ENCODE results near the gene TMEM168. TPM values are rescaled to one million over a fixed set of nuclear protein-coding genes. Genes with fewer than 3 reads are reported as not detected.
A peak's percentile ranks its signal among the peaks of the same experiment; 100 is the strongest.

The TMEM168 gene
- total and polyA plus RNA-seq, 4 donors = 7.8 to 58.2 (median 19.7) TPM

- TF ChIP-seq, protein P1, sequence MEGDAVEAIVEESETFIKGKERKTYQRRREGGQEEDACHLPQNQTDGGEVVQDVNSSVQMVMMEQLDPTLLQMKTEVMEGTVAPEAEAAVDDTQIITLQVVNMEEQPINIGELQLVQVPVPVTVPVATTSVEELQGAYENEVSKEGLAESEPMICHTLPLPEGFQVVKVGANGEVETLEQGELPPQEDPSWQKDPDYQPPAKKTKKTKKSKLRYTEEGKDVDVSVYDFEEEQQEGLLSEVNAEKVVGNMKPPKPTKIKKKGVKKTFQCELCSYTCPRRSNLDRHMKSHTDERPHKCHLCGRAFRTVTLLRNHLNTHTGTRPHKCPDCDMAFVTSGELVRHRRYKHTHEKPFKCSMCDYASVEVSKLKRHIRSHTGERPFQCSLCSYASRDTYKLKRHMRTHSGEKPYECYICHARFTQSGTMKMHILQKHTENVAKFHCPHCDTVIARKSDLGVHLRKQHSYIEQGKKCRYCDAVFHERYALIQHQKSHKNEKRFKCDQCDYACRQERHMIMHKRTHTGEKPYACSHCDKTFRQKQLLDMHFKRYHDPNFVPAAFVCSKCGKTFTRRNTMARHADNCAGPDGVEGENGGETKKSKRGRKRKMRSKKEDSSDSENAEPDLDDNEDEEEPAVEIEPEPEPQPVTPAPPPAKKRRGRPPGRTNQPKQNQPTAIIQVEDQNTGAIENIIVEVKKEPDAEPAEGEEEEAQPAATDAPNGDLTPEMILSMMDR (IDR thresholded peaks at IDR 0.05; ENCODE audit: control extremely low read depth, extremely low read depth) = no peak
- Histone ChIP-seq H3K27me3 (ENCODE audit: control insufficient read depth in 3 of 3, insufficient read depth in 3 of 3, low read length in 2 of 3) (no peaks in the 10 kb centered on the region), H3K27ac (ENCODE audit: low read depth in 1 of 2, low read length in 1 of 2) (no peak overlapping the region), H3K36me3 (ENCODE audit: control insufficient read depth in 4 of 4, insufficient read depth in 4 of 4, low read length in 4 of 4) (no peaks in the 10 kb centered on the region), H3K9ac (ENCODE audit: insufficient read depth in 1 of 2, low read length in 2 of 2) (no peak overlapping the region), H3K4me1 (ENCODE audit: control insufficient read depth in 5 of 5, insufficient read depth in 5 of 5, low read length in 5 of 5) (peaks cover 0 to 4% (median 2%) of the 10 kb centered on the region in 5 donors), H3K4me3 (no peak overlapping the region), H3K9me3 (ENCODE audit: control insufficient read depth in 4 of 4, insufficient read depth in 3 of 4, low read length in 3 of 4) (no peaks in the 10 kb centered on the region)
- DNase-seq (no peak), ATAC-seq (ENCODE audit: insufficient read depth, low FRiP score) (no peak)
- WGBS, 2 donors = 90 to 94% methylated on average over 4 of the region's 4 CpGs
Observed at GRCh38 chr7:112806156-112806555, 16.0 kb upstream of the TMEM168 start.

GRCh38 chr7:112802406-112802805 lies 12.2 kb upstream of the TMEM168 start:
- 92 to 93% methylated on average over 3 of the region's 3 CpGs for WGBS, 2 donors
- Histone ChIP-seq H3K4me3 (no peak overlapping the region), H3K27ac (ENCODE audit: low read depth in 1 of 2, low read length in 1 of 2) (no peak overlapping the region), H3K27me3 (ENCODE audit: control insufficient read depth in 3 of 3, insufficient read depth in 3 of 3, low read length in 2 of 3) (no peaks in the 10 kb centered on the region), H3K36me3 (ENCODE audit: control insufficient read depth in 4 of 4, insufficient read depth in 4 of 4, low read length in 4 of 4) (no peaks in the 10 kb centered on the region), H3K9ac (ENCODE audit: insufficient read depth in 1 of 2, low read length in 2 of 2) (no peak overlapping the region), H3K4me1 (ENCODE audit: control insufficient read depth in 5 of 5, insufficient read depth in 5 of 5, low read length in 5 of 5) (peaks cover 0 to 28% (median 6%) of the 10 kb centered on the region in 5 donors), H3K9me3 (ENCODE audit: control insufficient read depth in 4 of 4, insufficient read depth in 3 of 4, low read length in 3 of 4) (no peaks in the 10 kb centered on the region)
- no peak for ATAC-seq (ENCODE audit: insufficient read depth, low FRiP score)
- peak in 1 of 3 donors; percentile 29 for DNase-seq
- TF ChIP-seq, protein P1 (IDR thresholded peaks at IDR 0.05; ENCODE audit: control extremely low read depth, extremely low read depth) = no peak

DNA sequence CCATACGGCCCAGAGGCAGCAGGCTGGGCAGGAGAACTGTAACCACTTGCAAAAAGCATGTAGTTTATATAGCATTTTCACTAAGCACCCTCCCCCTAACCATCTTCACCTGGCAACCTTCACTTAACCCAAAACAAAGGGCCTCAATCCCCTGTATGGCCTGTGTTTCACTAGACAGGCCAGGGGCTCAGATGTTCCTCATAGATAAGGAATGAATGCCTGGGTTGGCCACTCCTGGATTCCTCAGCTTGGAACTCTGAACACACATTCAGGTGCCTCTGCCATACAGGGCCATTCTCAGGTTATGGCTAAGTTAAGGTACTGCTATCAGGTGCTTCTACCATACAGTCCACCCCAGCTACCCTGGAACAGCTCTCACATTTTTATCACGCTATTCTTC lies 10.3 kb upstream of the TMEM168 start:
- Histone ChIP-seq H3K27ac (ENCODE audit: low read depth in 1 of 2, low read length in 1 of 2) (no peak overlapping the region), H3K4me3 (no peak overlapping the region), H3K9me3 (ENCODE audit: control insufficient read depth in 4 of 4, insufficient read depth in 3 of 4, low read length in 3 of 4) (no peaks in the 10 kb centered on the region), H3K9ac (ENCODE audit: insufficient read depth in 1 of 2, low read length in 2 of 2) (no peak overlapping the region), H3K36me3 (ENCODE audit: control insufficient read depth in 4 of 4, insufficient read depth in 4 of 4, low read length in 4 of 4) (no peaks in the 10 kb centered on the region), H3K4me1 (ENCODE audit: control insufficient read depth in 5 of 5, insufficient read depth in 5 of 5, low read length in 5 of 5) (peaks cover 0 to 28% (median 6%) of the 10 kb centered on the region in 5 donors), H3K27me3 (ENCODE audit: control insufficient read depth in 3 of 3, insufficient read depth in 3 of 3, low read length in 2 of 3) (no peaks in the 10 kb centered on the region)
- WGBS, 2 donors = 78 to 87% methylated on average over 2 of the region's 2 CpGs
- no peak for ATAC-seq (ENCODE audit: insufficient read depth, low FRiP score)
- TF ChIP-seq, protein P1 (IDR thresholded peaks at IDR 0.05; ENCODE audit: control extremely low read depth, extremely low read depth) = no peak
- no peak for DNase-seq

All from lung (tissue), 12 donors.